B cell (primary cell): ENCODE data around the gene SYT4.
"Not testable (repeated sequence)": the region's sequence is repeated elsewhere in the genome, so short reads cannot be mapped to it uniquely, and the experiment has no call there.

Experiments used
- CTCF ChIP-seq: fragments of 200-600 bp; IDR thresholded peaks from one replicate; pipeline ENCODE4 v1.8.0; 2022; ENCODE audit warnings: antibody characterized with exemption, mild to moderate bottlenecking
- EZH2 ChIP-seq: IDR thresholded peaks from 2 replicates; pipeline ENCODE4 v1.6.1; 2012; ENCODE audit warnings: borderline replicate concordance, low read depth, mild to moderate bottlenecking, moderate library complexity, low read length; ENCODE audit not compliant: insufficient read depth, poor library complexity, severe bottlenecking

- not testable (repeated sequence) for TF ChIP-seq CTCF, EZH2
Measured at GRCh38 chr18:43286187-43286586, 8.9 kb upstream of the SYT4 start.
